Mammary epithelial cell (primary cell): ENCODE data around the gene CCNF.

Experiments
- EZH2 ChIP-seq: IDR thresholded peaks from 2 replicates; pipeline ENCODE4 v1.6.1; 2012; ENCODE audit warnings: low read length, inconsistent platforms, borderline replicate concordance
- TF ChIP-seq, protein P1 (sequence below), 2 donors: IDR thresholded peaks in 1 of 2; conservative IDR thresholded peaks in 1 of 2; 2 replicates each; pipeline ENCODE4 v1.5.1; 2011 to 2012; ENCODE audit warnings: inconsistent platforms in 2 of 2, low read length in 2 of 2, mild to moderate bottlenecking in 2 of 2, control low read depth in 1 of 2, low read depth in 1 of 2; ENCODE audit not compliant: insufficient read depth in 1 of 2; ENCODE audit errors: extremely low read depth in 1 of 2

DNA sequence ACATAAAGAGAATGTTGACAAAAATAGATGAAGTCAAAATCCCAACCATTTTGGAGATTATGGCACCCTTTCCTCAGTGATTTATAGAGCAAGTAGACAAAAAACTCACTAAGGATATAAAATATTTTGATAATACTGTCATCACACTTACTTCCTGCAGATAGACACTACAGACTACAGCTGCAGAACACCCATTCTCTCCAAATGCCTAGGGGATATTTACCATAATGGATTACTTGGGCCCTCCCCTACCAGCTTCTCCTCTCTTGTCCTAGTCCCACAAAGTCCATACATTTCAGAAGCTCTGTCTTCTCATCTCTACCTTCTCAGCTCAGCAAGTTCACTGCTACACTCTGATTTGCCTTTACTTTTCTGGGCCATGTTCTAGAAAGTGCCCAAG lies 37.2 kb upstream of the CCNF start:
- TF ChIP-seq, protein P1, sequence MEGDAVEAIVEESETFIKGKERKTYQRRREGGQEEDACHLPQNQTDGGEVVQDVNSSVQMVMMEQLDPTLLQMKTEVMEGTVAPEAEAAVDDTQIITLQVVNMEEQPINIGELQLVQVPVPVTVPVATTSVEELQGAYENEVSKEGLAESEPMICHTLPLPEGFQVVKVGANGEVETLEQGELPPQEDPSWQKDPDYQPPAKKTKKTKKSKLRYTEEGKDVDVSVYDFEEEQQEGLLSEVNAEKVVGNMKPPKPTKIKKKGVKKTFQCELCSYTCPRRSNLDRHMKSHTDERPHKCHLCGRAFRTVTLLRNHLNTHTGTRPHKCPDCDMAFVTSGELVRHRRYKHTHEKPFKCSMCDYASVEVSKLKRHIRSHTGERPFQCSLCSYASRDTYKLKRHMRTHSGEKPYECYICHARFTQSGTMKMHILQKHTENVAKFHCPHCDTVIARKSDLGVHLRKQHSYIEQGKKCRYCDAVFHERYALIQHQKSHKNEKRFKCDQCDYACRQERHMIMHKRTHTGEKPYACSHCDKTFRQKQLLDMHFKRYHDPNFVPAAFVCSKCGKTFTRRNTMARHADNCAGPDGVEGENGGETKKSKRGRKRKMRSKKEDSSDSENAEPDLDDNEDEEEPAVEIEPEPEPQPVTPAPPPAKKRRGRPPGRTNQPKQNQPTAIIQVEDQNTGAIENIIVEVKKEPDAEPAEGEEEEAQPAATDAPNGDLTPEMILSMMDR (conservative IDR thresholded peaks at IDR 0.05 in 1 of 2, IDR thresholded peaks at IDR 0.05 in 1 of 2; ENCODE audit: extremely low read depth in 1 of 2, insufficient read depth in 1 of 2, low read depth in 1 of 2, low read length in 2 of 2): no peak
- no peak for TF ChIP-seq EZH2
